ENCODE data around the gene ZNF765.
A peak's percentile ranks its signal among the peaks of the same experiment; 100 is the strongest.
"Not testable (repeated sequence)": the region's sequence is repeated elsewhere in the genome, so short reads cannot be mapped to it uniquely, and the experiment has no call there.

ZNF765 gene

GRCh38 chr19:53394974-53395839 lies at the start of gene ZNF765:
ZNF765 (plus strand) TSS chr19:53395149; CDS start chr19:53398016, 2,867 bp downstream.
- peak; percentile 98 for DNase-seq (ENCODE audit: low spot score)

- DNase-seq (ENCODE audit: low spot score): no peak
Measured at GRCh38 chr19:53355739-53356138, 39.2 kb upstream of the ZNF765 start.

- DNase-seq (ENCODE audit: low spot score): no peak
Measured at GRCh38 chr19:53357821-53358581, 36.9 kb upstream of the ZNF765 start.

- DNase-seq (ENCODE audit: low spot score): not testable (repeated sequence)
Measured at GRCh38 chr19:53360056-53360455, 34.9 kb upstream of the ZNF765 start.

- DNase-seq (ENCODE audit: low spot score): peak; percentile 90
Measured at GRCh38 chr19:53365134-53365898, 29.6 kb upstream of the ZNF765 start, which contains the start of gene ZNF525. ZNF525 (plus strand) TSS chr19:53365705; CDS start chr19:53372282, 6,577 bp downstream.

- DNase-seq (ENCODE audit: low spot score): peak; percentile 70
Measured at GRCh38 chr19:53365899-53366493, 29.0 kb upstream of the ZNF765 start.

GRCh38 chr19:53372196-53372595 lies 22.8 kb upstream of the ZNF765 start:
- no peak for DNase-seq (ENCODE audit: low spot score)

- no peak for DNase-seq (ENCODE audit: low spot score)
Measured at GRCh38 chr19:53374288-53374687, 20.7 kb upstream of the ZNF765 start.

- no peak for DNase-seq (ENCODE audit: low spot score)
Measured at GRCh38 chr19:53374743-53375142, 20.2 kb upstream of the ZNF765 start.

GRCh38 chr19:53381376-53381775 lies 13.6 kb upstream of the ZNF765 start:
- no peak for DNase-seq (ENCODE audit: low spot score)

- DNase-seq (ENCODE audit: low spot score): no peak
Measured at GRCh38 chr19:53388168-53388567, 6.8 kb upstream of the ZNF765 start.

GRCh38 chr19:53388904-53389303 lies 6.0 kb upstream of the ZNF765 start:
- no peak for DNase-seq (ENCODE audit: low spot score)

- DNase-seq (ENCODE audit: low spot score): no peak
Measured at GRCh38 chr19:53389571-53389970, 5.4 kb upstream of the ZNF765 start.

GRCh38 chr19:53389978-53390377 lies 5.0 kb upstream of the ZNF765 start:
- no peak for DNase-seq (ENCODE audit: low spot score)

- no peak for DNase-seq (ENCODE audit: low spot score)
Measured at GRCh38 chr19:53394522-53394973, 401 bp upstream of the ZNF765 start.

GRCh38 chr19:53395840-53396524 lies 1.0 kb downstream of the ZNF765 start:
- DNase-seq (ENCODE audit: low spot score): not testable (repeated sequence)

- no peak for DNase-seq (ENCODE audit: low spot score)
Measured at GRCh38 chr19:53396525-53396868, 1.5 kb downstream of the ZNF765 start.

GRCh38 chr19:53397918-53398317 lies 3.0 kb downstream of the ZNF765 start:
- DNase-seq (ENCODE audit: low spot score): not testable (repeated sequence)

GRCh38 chr19:53409505-53410204 lies 14.7 kb downstream of the ZNF765 start:
- DNase-seq (ENCODE audit: low spot score): no peak

GRCh38 chr19:53420520-53421315 lies 25.8 kb downstream of the ZNF765 start:
- DNase-seq (ENCODE audit: low spot score): not testable (repeated sequence)

Measured in left forelimb (tissue), 1 donor.